Measurements from ENCODE around the gene MAG.

DNA sequence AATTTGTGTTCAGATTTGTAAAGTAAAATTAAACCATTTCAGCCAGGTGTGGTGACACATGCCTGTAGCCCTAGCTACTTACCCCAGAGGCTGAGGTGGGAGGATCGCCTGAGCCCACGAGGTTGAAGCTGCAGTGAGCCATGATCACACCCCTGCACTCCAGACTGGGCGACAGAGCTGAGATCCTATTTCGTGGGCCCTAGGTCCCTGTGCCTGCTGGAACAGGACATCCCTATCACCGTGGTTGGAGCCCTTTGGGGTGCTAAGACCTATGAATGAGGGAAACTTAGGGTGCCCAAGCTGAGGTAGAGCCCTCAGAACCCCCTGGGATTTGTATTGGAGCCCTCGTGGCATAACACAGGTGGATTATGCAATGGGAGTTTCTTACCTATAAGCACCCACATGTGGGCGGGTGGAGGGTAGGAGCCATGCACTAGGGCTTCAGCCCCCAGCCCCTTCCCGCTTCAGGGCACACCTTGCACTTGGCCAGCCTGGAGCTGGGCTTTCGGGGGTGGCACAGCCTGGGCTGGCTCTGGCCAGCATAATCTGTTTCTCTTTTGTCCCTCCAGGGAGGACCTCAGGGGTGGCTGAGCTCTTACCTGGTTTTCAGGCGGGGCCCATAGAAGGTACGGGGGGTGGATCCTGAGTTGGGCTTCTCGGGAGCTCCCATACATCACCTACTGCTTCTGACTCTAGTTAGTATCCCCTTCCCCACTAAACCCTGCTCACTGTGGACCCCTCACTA lies 30.4 kb upstream of the MAG start:
- TF ChIP-seq NR1H2 (CRISPR knock-in tag; IDR thresholded peaks at IDR 0.05; ENCODE audit: borderline replicate concordance, low read depth) (no peak), POLR2AphosphoS5 (IDR thresholded peaks at IDR 0.05; ENCODE audit: low read depth, low read length) (no peak), EZH2 (conservative IDR thresholded peaks at IDR 0.05; ENCODE audit: low read depth, low read length) (no peak), ZNF530 (CRISPR knock-in tag; IDR thresholded peaks at IDR 0.05; ENCODE audit: low read depth) (no peak), ZNF780A (CRISPR knock-in tag; IDR thresholded peaks at IDR 0.05) (no peak)
- TF ChIP-seq, protein P1, sequence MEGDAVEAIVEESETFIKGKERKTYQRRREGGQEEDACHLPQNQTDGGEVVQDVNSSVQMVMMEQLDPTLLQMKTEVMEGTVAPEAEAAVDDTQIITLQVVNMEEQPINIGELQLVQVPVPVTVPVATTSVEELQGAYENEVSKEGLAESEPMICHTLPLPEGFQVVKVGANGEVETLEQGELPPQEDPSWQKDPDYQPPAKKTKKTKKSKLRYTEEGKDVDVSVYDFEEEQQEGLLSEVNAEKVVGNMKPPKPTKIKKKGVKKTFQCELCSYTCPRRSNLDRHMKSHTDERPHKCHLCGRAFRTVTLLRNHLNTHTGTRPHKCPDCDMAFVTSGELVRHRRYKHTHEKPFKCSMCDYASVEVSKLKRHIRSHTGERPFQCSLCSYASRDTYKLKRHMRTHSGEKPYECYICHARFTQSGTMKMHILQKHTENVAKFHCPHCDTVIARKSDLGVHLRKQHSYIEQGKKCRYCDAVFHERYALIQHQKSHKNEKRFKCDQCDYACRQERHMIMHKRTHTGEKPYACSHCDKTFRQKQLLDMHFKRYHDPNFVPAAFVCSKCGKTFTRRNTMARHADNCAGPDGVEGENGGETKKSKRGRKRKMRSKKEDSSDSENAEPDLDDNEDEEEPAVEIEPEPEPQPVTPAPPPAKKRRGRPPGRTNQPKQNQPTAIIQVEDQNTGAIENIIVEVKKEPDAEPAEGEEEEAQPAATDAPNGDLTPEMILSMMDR (CRISPR knock-in tag; IDR thresholded peaks at IDR 0.05): no peak
- TF ChIP-seq, protein P2, sequence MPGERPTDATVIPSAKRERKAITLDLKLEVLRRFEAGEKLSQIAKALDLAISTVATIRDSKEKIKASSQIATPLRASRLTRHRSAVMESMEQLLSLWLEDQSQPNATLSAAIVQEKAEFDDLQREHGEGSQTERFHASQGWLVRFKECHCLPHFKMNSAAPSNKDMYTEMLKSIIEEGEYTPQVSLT (CRISPR knock-in tag; IDR thresholded peaks at IDR 0.05; ENCODE audit: borderline replicate concordance, low read depth): no peak
